Measurements from ENCODE around the gene ZNF892.
A peak's percentile ranks its signal among the peaks of the same experiment; 100 is the strongest.

ZNF892 gene

GRCh38 chr2:95207111-95207961 lies at the start of gene ZNF892:
Gene ZNF892, plus strand, starts transcription at chr2:95207521. Its CDS starts 295 bp downstream, at chr2:95207816.
- peak; percentile 78 for DNase-seq

GRCh38 chr2:95158441-95158840 lies 48.9 kb upstream of the ZNF892 start:
- no peak for DNase-seq

DNA sequence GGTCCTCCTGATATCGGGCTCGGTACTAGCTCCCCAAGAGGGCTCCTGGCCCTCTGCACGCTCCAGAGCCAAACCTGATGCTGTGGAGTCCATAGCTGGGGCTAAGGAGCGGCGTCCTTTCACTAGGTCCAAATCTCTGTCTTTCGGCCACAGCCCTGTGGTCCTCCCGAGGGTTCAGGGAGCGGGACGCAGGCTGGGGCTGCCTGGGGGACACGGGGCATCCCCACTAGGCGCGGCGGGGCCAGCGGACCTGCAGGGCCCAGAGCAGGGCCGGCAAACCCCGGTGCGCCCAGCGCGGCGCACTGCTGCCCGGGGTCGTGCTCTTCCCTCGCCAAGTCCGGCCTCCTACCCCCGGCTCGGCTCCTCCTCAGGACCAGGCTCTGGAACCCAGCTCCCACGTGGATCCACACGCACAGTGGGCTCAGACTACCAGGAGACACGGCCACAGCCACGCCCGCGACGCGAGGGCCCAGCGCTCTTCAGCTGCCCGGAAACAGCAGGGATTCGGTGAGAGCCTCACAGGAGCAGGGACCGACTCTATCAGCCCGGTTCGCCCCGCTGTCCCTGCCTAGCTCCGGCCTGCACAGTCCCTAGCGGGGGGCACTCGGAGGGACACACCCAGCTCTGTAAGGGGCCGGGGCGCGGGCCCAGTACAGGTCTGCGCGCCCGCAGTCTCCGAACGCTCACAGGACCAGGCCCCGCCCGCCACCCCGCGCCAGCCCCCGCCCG lies 48.3 kb upstream of the ZNF892 start:
- no peak for DNase-seq

- DNase-seq: peak; percentile 6
Observed at GRCh38 chr2:95159690-95160449, 47.5 kb upstream of the ZNF892 start, which contains the start of gene ZNF514. Gene ZNF514, minus strand, starts transcription at chr2:95159848. Its CDS starts 6,595 bp downstream, at chr2:95153253.

- DNase-seq: no peak
Observed at GRCh38 chr2:95165030-95165370, 42.3 kb upstream of the ZNF892 start.

DNA sequence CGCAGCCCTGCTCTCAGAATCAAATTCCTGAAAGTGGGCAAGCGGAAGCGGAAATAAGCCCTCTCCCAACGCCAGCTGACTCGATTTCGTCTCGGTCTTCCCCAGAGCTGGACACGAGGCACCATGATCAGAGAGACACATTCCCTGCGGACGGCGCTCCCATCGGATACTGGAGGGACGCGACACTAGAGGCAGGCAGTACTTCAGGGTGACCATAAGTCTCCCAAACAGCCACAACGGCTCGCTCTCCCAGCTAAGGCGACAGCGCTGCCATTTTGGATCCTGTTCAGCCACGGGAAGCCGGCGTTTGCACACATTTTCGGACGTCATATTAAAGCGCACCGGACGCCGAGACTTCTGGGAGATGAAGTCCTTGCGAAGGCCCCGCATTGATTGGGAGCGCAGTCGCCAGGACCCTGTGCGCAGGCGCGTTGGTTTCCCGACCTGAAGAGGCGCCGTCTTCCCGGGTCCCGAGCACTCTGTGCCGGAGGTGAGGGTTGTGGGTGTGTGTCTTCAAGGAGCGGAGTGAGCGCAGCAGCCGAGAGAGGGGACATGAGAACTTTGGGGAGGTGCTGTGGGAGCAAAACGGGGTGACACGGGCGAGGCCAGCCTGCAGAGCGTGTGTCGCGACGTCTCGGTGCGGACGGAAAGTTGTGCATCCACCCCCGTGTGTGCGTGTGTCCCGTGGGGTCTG lies 41.8 kb upstream of the ZNF892 start, which contains the start of gene ZNF2:
Gene ZNF2 (plus strand): TSS at position 439 of the 694 bp plus-strand sequence. CDS start 10,418 bp downstream, outside the sequence.
- peak; percentile 91 for DNase-seq

GRCh38 chr2:95166065-95166763 lies 41.1 kb upstream of the ZNF892 start:
- no peak for DNase-seq

GRCh38 chr2:95171902-95172301 lies 35.4 kb upstream of the ZNF892 start:
- DNase-seq: no peak

- DNase-seq: no peak
Observed at GRCh38 chr2:95174031-95174542, 33.2 kb upstream of the ZNF892 start.

GRCh38 chr2:95179451-95179850 lies 27.9 kb upstream of the ZNF892 start:
- DNase-seq: no peak

DNA sequence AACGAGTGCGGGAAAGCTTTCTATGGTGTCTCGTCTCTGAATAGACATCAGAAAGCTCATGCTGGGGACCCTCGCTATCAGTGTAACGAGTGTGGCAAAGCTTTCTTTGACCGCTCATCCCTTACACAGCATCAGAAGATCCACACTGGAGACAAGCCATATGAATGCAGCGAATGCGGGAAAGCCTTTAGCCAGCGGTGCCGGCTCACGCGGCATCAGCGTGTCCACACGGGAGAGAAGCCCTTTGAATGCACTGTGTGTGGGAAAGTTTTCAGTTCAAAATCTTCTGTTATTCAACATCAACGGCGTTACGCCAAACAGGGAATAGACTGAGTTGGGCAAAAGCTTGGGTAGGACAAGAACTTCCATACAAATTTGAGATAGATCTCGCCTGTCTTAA lies 25.5 kb upstream of the ZNF892 start:
- DNase-seq: no peak

DNA sequence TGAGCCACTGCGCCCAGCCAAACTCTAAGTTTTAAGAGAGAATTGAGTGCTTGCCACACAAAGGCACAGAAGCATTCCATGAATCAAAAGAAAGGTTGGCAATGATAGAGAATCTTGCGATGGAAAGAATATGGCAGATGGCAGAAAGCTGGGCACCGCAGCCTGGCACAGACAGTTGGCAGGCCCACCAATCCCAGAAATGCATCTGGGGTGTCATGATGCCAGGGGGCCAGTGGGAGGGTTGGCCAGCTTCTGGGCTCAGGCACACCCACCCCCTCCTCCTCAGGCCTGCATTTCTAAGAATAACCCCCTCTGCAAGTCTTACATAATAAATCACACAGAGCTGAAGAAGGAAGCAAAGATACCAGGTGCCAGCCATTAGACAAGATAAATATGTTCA lies 22.1 kb upstream of the ZNF892 start:
- DNase-seq: no peak

- DNase-seq: no peak
Observed at GRCh38 chr2:95185973-95186372, 21.3 kb upstream of the ZNF892 start.

DNA sequence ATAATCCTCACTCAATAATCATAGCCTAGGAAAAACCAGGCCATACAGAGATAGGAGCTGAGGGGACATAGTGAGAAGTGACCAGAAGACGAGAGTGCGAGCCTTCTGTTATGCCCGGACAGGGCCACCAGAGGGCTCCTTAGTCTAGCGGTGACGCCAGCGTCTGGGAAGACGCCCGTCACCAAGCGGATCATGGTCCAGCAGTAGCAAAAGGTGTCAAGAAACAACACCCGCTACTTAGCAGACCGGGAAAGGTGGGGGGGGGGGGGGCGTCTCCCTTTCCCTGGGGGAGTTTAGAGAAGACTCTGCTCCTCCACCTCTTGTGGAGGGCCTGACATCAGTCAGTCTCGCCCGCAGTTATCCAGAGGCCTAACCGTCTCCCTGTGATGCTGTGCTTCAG lies 14.4 kb upstream of the ZNF892 start:
- peak; percentile 3 for DNase-seq

- DNase-seq: no peak
Observed at GRCh38 chr2:95203911-95204310, 3.4 kb upstream of the ZNF892 start.

GRCh38 chr2:95204396-95204795 lies 2.9 kb upstream of the ZNF892 start:
- DNase-seq: no peak

DNA sequence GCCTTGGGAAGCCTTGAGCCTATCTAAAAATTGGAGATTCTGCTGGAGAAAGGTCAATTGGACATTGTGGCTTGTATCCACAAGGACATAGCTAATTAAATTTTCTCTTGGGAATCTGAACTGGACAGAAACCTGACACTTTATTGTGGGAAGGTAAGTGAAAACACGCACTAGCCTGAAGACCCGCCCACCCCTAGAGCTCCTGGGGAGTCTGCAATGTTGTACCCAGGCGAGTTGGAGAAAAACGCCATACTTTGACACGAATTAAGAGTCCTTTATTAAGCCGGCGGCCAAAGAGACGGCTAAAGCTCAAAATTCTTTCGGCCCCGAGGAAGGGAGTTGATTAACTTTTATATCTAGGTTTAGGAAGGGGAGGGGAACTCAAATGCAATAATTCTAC lies 1.2 kb upstream of the ZNF892 start:
- DNase-seq: no peak

GRCh38 chr2:95208106-95208505 lies 785 bp downstream of the ZNF892 start:
- DNase-seq: no peak

DNA sequence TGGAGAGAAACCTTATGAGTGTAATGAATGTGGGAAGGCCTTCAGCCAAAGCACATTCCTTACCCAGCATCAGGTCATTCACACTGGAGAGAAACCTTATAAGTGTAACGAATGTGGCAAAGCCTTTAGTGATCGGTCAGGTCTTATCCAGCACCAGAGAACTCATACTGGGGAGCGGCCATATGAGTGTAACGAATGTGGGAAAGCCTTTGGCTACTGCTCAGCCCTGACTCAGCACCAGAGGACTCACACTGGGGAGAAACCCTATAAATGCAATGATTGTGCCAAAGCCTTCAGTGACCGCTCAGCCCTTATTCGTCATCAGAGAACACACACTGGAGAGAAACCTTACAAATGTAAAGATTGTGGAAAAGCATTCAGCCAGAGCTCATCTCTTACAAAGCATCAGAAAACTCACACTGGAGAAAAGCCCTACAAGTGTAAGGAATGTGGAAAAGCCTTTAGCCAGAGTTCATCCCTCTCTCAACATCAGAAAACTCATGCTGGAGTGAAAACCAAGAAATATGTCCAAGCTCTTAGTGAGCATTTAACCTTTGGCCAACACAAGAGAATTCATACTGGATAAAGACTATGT lies 7.8 kb downstream of the ZNF892 start:
- DNase-seq: no peak

DNA sequence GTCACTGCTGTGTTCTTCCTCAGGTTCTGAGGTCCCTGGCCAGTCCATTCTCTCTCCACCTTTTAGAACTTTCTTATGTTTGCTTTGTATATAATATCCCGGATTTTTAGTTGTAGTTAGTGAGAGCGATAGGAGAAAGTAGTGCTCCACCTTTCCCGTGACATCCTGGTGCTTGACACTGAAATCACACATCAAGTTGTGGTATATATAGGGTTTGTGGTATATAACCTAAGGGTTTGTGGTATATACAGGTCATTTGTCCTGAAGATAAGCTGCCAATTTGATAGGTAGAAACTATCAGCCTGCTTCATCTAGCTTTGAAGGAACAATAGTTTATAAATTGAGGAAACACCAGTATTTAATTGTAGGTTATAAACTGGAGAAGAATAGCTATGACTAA lies 13.1 kb downstream of the ZNF892 start:
- no peak for DNase-seq

DNA sequence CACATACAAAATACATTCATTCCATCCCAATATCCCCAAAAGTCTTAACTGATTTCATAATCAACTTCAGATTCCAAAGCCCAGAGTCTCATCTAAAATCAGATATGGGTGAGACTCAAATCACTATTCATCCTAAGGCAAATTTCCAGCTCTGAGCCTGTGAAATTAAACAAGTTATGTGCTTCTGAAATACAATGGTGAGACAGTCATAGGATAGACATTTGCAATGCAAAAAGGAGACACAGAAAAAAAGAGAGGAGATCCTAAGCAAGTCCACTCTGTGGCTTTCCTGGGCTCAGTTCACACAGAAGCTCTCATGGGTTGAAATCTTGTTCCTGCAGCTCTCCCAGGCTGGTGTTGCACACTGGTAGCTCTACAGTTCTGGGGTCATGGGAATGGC lies 18.3 kb downstream of the ZNF892 start:
- DNase-seq: no peak

Data from SHP77 treated with DMSO at 0.1 percent for 48 hours (cell line).